GF-D8 (cell line): ENCODE results near the gene CLDN6.

ENCODE experiments used
- DNase-seq: peaks from one replicate; lab custom pipeline; 2025; lab: John Stamatoyannopoulos, UW

CLDN6 gene

GRCh38 chr16:3051494-3051893 lies 33.5 kb upstream of the CLDN6 start:
- DNase-seq, result peak; percentile 8

GRCh38 chr16:3051009-3051408 lies 33.0 kb upstream of the CLDN6 start:
- no peak for DNase-seq

- DNase-seq, result no peak
Observed at GRCh38 chr16:3050487-3050886, 32.5 kb upstream of the CLDN6 start.

GRCh38 chr16:3049921-3050481 lies 32.0 kb upstream of the CLDN6 start:
- DNase-seq, result no peak

GRCh38 chr16:3047387-3047720 lies 29.4 kb upstream of the CLDN6 start:
- no peak for DNase-seq

GRCh38 chr16:3046641-3047386 lies 28.8 kb upstream of the CLDN6 start:
- no peak for DNase-seq

- DNase-seq, result no peak
Observed at GRCh38 chr16:3045758-3046640, 28.0 kb upstream of the CLDN6 start, which contains the start of gene MMP25. Gene MMP25 (plus strand): TSS chr16:3046561. CDS start chr16:3046918, 357 bp downstream.

- DNase-seq, result no peak
Observed at GRCh38 chr16:3044708-3045107, 26.7 kb upstream of the CLDN6 start.

- no peak for DNase-seq
Observed at GRCh38 chr16:3042376-3042775, 24.4 kb upstream of the CLDN6 start.

- DNase-seq, result no peak
Observed at GRCh38 chr16:3038896-3039295, 20.9 kb upstream of the CLDN6 start.

GRCh38 chr16:3038256-3038655 lies 20.3 kb upstream of the CLDN6 start:
- DNase-seq, result no peak

GRCh38 chr16:3036726-3037315 lies 18.8 kb upstream of the CLDN6 start, which contains the start of gene BICDL2:
Gene BICDL2 (minus strand): TSS chr16:3036944. CDS start chr16:3035496, 1,448 bp downstream.
- no peak for DNase-seq

GRCh38 chr16:3035972-3036725 lies 18.2 kb upstream of the CLDN6 start:
- DNase-seq, result no peak

GRCh38 chr16:3035289-3035971 lies 17.4 kb upstream of the CLDN6 start:
- DNase-seq, result no peak

GRCh38 chr16:3032624-3033023 lies 14.6 kb upstream of the CLDN6 start:
- no peak for DNase-seq

- DNase-seq, result no peak
Observed at GRCh38 chr16:3030222-3031212, 12.5 kb upstream of the CLDN6 start.

GRCh38 chr16:3029491-3030221 lies 11.7 kb upstream of the CLDN6 start:
- DNase-seq, result no peak

GRCh38 chr16:3028716-3029319 lies 10.8 kb upstream of the CLDN6 start:
- DNase-seq, result no peak
